A673 (cell line): ENCODE measurements around the gene KAT5. TPM values are rescaled to one million over a fixed set of nuclear protein-coding genes. Genes with fewer than 3 reads are reported as not detected.
A peak's percentile ranks its signal among the peaks of the same experiment; 100 is the strongest.

ENCODE experiments used
- BruUV-seq: library from RNA; stranded (reverse); fragments of 400-500 nt; replicated peaks from 2 replicates; lab custom pipeline; 2021; lab: Mats Ljungman, UMichigan
- CTCF ChIA-PET: fragments of 300-600 bp; sonication (Branson Sonifier 250); formaldehyde crosslinking; loops from one replicate; lab custom pipeline; 2022; ENCODE audit warnings: antibody characterized with exemption; lab: Charles Lee
- POLR2A ChIA-PET: fragments of 300-600 bp; sonication (Branson Sonifier 250); formaldehyde crosslinking; loops from one replicate; lab custom pipeline; 2022; ENCODE audit warnings: antibody characterized with exemption; ENCODE audit not compliant: low non-redundant PET; lab: Charles Lee
- DNase-seq: peaks from one replicate; pipeline ENCODE4 v3.0.0-alpha.2; 2015; ENCODE audit warnings: low spot score
- H3K27ac ChIP-seq: fragments of 200-600 bp; sonication (generic); 2 replicates; pipeline ENCODE4 v1.5.1; 2016; ENCODE audit warnings: mixed run types, low read depth, mild to moderate bottlenecking, mixed read lengths, antibody characterized with exemption, low read length; ENCODE audit not compliant: poor library complexity, severe bottlenecking
- H3K27me3 ChIP-seq: fragments of 200-600 bp; sonication (generic); replicated peaks from 2 replicates; pipeline ENCODE4 v1.6.1; 2017; ENCODE audit warnings: mixed run types, low read depth, mild to moderate bottlenecking, mixed read lengths, antibody characterized with exemption, low read length; ENCODE audit not compliant: insufficient read depth, poor library complexity
- H3K36me3 ChIP-seq: fragments of 200-600 bp; sonication (generic); 2 replicates; pipeline ENCODE4 v1.6.1; 2016; ENCODE audit warnings: mixed run types, mild to moderate bottlenecking, mixed read lengths, antibody characterized with exemption, low read length; ENCODE audit not compliant: insufficient read depth, poor library complexity, severe bottlenecking
- H3K4me1 ChIP-seq: fragments of 200-600 bp; sonication (generic); 2 replicates; pipeline ENCODE4 v1.6.1; 2017; ENCODE audit warnings: mixed run types, mild to moderate bottlenecking, mixed read lengths, antibody characterized with exemption, low read length; ENCODE audit not compliant: insufficient read depth, poor library complexity, severe bottlenecking
- H3K4me3 ChIP-seq: fragments of 200-600 bp; sonication (generic); 2 replicates; pipeline ENCODE4 v1.5.1; 2016; ENCODE audit warnings: low read depth, mixed run types, mild to moderate bottlenecking, mixed read lengths, low read length; ENCODE audit not compliant: poor library complexity, severe bottlenecking
- H3K9me3 ChIP-seq: fragments of 200-600 bp; sonication (generic); 2 replicates; pipeline ENCODE4 v1.6.1; 2016; ENCODE audit warnings: mixed run types, low read depth, mild to moderate bottlenecking, mixed read lengths, antibody characterized with exemption, low read length; ENCODE audit not compliant: poor library complexity, severe bottlenecking
- EZH2 ChIP-seq: fragments of 200-600 bp; sonication (generic); IDR thresholded peaks from 2 replicates; pipeline ENCODE4 v1.6.1; 2017; ENCODE audit warnings: borderline replicate concordance, low read depth, mild to moderate bottlenecking, mixed read lengths, antibody characterized with exemption, low read length; ENCODE audit not compliant: poor library complexity, severe bottlenecking
- intact Hi-C: fragments of 100-400 bp; cut with micrococcal nuclease; formaldehyde crosslinking; loops from one replicate; pipeline ENCODE4 v1.10.0; 2022; ENCODE audit not compliant: unreplicated experiment
- total RNA-seq: library from RNA; stranded (reverse); gene quantifications from 2 replicates; pipeline ENCODE4 v1.2.3, GENCODE V29; 2021
- TF ChIP-seq, protein P1 (sequence below): fragments of 300-800, 200-600 bp; sonication (generic); conservative IDR thresholded peaks from 2 replicates; pipeline ENCODE4 v1.5.1; 2017; ENCODE audit warnings: low read depth, mild to moderate bottlenecking, antibody characterized with exemption, low read length, moderate library complexity, mixed read lengths

KAT5 gene
- total RNA-seq, 1 experiment from 2014 or later, result 71.3 TPM

DNA sequence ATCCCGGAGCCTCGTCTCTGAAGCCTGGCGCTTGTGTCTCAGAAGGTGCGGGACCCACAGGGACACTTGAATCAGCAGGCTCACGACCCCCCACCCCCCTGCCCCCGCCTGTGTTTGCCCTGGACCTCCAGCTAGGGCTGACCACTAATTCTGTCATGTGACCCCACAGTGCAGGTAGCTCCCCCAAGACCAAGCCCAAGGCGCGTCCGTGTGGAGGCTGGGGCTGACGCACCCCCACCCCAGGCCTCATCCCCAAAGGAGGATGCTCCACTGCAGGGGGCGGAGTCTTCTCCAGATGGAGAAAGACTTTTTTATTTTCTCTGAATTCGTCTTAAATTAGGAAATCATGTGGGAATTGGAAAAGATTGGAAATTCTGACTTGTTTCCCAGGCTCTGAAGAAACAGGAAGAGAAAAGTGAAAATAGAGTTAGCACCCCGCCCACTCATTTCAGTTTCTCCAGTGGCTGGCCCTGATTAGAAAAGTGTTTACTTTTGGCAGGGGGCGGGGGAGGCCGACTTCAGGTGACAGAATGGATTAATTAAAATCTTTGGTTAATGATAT, 48.3 kb upstream of the KAT5 start:
- CTCF ChIA-PET, result interaction anchor here (0.6 kb wide), 1 partner anchor 116 kb away, joined by 14 read pairs; no protein-coding TSS in a partner anchor
- BruUV-seq, result no TSS peak
- H3K4me3 ChIP-seq, result peak overlapping the region; percentile 79
- intact Hi-C loops, result no loop called here
- no peaks in the 10 kb centered on the region for H3K27me3 ChIP-seq
- peaks cover 27% of the 10 kb centered on the region for H3K36me3 ChIP-seq
- DNase-seq, result no peak
- POLR2A ChIA-PET, result interaction anchor here (0.6 to 1.1 kb wide), 2 partner anchors 68 to 229 kb away, joined by 3 to 7 read pairs; partner anchors contain the start of gene KCNK7
- TF ChIP-seq, protein P1, sequence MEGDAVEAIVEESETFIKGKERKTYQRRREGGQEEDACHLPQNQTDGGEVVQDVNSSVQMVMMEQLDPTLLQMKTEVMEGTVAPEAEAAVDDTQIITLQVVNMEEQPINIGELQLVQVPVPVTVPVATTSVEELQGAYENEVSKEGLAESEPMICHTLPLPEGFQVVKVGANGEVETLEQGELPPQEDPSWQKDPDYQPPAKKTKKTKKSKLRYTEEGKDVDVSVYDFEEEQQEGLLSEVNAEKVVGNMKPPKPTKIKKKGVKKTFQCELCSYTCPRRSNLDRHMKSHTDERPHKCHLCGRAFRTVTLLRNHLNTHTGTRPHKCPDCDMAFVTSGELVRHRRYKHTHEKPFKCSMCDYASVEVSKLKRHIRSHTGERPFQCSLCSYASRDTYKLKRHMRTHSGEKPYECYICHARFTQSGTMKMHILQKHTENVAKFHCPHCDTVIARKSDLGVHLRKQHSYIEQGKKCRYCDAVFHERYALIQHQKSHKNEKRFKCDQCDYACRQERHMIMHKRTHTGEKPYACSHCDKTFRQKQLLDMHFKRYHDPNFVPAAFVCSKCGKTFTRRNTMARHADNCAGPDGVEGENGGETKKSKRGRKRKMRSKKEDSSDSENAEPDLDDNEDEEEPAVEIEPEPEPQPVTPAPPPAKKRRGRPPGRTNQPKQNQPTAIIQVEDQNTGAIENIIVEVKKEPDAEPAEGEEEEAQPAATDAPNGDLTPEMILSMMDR, result no peak
- TF ChIP-seq EZH2, result no peak
- H3K4me1 ChIP-seq, result peaks cover 7% of the 10 kb centered on the region
- H3K9me3 ChIP-seq, result no peaks in the 10 kb centered on the region
- peak overlapping the region; percentile 85 for H3K27ac ChIP-seq

DNA sequence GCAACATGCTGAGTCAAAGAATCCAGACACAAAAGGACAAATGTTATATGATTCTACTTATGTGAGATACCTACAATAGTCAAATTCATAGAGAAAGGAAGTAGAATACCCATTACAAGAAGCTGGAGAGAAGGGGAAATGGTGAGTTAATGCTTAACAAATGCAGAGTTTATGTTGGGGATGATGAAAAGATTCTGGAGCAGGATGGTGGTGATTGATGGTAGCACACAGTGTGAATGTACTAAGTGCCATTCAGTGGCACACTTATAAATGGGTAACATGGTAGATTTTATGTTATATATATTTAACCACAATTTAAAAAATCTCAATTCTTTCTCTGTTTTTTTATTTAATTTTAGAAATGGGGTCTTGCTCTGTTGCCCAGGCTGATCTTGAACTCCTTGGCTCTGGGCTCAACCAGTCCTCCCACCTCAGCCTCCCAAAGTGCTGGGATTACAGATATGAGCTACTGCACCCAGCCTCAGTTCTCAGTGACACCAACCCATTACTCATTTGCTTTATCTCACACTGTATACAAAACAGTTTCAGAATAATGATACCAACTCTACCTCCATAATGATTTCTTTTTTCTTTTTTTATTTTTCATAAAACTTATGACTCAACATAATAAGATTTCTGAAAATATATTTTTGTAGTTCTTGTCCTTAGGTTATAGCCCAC, 39.7 kb upstream of the KAT5 start:
- intact Hi-C loops, result no loop called here
- H3K27me3 ChIP-seq, result no peaks in the 10 kb centered on the region
- BruUV-seq, result no TSS peak
- no peak for TF ChIP-seq EZH2
- TF ChIP-seq, protein P1, result no peak
- no peak overlapping the region for H3K4me3 ChIP-seq
- ChIA-PET POLR2A (no interaction called here), CTCF (interaction anchor here (0.6 kb wide), 1 partner anchor 342 kb away, joined by 13 read pairs; no protein-coding TSS in a partner anchor)
- no peak for DNase-seq
- no peak overlapping the region for H3K27ac ChIP-seq
- H3K36me3 ChIP-seq, result no peaks in the 10 kb centered on the region
- no peaks in the 10 kb centered on the region for H3K4me1 ChIP-seq
- no peaks in the 10 kb centered on the region for H3K9me3 ChIP-seq

DNA sequence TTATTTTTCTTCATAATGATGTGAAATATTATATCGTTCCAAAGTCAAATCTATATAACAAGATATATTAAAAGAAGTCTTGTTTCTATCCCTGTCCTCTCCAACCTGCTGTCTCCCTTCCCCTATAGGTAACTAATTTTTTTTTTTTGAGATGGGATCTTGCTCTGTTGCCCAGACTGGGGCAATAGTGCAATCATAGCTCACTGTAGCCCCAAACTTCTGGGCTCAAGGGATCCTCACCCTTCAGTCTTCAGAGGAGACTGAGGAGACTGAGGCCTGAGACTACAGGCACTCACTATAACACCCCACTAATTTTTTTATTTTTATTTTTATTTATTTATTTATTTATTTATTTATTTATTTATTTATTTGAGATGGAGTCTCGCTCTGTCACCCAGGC, 39.1 kb upstream of the KAT5 start:
- no peak for DNase-seq
- Histone ChIP-seq H3K27ac (no peak overlapping the region), H3K27me3 (no peaks in the 10 kb centered on the region), H3K4me3 (no peak overlapping the region), H3K4me1 (no peaks in the 10 kb centered on the region), H3K9me3 (no peaks in the 10 kb centered on the region), H3K36me3 (no peaks in the 10 kb centered on the region)
- intact Hi-C loops, result no loop called here
- no peak for TF ChIP-seq EZH2
- TF ChIP-seq, protein P1, result no peak
- BruUV-seq, result no TSS peak
- ChIA-PET CTCF (interaction anchor here (0.6 kb wide), 1 partner anchor 342 kb away, joined by 13 read pairs; no protein-coding TSS in a partner anchor), POLR2A (no interaction called here)
